ENCODE data around the gene RUNX3.
"Not testable (repeated sequence)": the region's sequence is repeated elsewhere in the genome, so short reads cannot be mapped to it uniquely, and the experiment has no call there.

The RUNX3 gene

DNA sequence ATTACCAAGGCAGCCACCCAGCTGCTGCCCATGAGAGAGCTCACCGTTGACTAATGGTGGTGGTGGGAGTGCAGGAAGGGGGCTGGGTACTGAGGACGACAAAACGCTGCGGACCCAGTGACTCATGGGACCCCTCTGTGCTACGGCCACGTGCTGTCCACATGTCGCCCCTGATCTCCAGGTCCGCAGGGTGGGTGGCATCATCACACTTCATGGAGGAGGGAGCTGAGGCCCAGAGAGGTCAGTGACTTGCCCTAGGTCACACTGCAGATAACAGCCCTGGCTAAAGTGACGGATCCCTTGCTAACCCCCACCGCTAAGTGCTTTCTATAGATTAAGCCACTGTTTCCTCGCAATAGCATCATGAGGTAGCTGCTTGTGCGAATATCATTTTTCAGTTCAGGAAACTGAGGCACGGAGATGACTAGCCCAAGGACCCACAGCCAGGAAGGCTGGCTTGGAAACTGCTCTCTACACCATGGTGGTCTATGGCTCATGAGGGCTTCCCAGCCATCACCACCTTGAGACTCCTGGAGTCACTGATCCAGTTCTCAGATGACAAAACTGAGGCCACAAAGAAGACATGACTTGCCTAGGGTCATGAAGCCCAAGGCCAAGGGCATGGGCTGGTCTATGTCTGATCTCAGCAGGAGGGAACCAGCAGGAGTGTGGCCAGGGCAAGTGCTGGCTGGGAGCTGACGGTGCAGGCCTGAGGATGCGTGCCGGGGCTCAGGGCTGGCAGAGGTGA is 12.6 kb downstream of the RUNX3 start:
- no peak for DNase-seq (ENCODE audit: low read depth, low spot score)

DNA sequence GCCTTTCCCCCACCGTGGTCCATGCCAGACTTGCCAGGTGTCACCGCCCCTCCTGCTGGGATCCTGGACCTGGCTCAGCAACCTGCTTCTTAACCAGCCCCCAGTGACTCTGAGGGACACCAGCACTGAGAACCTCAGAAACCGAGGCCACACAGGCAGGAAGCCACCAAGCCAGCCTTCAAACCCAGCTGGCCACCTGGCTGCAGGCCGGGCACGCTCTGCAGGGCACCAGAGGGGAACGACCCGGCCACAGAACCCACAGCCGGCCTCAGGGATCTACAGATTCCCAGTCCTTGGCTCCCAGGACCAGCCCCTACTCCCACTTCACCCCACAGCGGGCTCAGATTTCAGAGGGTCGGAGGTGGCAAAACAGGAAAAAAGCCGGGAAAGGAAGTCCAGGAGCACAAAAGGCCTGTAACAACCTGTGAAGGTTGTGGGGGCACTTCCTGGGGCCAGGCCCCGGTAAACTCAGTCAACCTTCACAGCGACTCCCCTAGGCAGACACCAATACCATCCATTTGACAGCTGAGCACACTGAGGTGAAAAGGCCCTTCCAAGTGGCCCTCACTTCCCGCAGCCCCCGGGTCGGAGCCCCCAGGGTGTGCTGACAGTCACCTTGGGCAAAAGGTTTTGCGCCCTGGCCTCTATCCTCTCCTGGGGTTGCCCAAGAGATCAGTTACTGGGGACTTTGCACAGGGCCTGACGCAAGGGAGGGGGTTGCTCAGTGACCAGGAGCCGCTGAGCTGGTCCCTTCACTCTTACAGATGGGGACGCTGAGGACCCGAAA is 14.1 kb downstream of the RUNX3 start:
- DNase-seq (ENCODE audit: low read depth, low spot score): no peak
- H3K27ac ChIP-seq: no peak overlapping the region

More for the DNA sequence above, 12.6 kb downstream of the RUNX3 start:
- no peak overlapping the region for H3K27ac ChIP-seq

DNA sequence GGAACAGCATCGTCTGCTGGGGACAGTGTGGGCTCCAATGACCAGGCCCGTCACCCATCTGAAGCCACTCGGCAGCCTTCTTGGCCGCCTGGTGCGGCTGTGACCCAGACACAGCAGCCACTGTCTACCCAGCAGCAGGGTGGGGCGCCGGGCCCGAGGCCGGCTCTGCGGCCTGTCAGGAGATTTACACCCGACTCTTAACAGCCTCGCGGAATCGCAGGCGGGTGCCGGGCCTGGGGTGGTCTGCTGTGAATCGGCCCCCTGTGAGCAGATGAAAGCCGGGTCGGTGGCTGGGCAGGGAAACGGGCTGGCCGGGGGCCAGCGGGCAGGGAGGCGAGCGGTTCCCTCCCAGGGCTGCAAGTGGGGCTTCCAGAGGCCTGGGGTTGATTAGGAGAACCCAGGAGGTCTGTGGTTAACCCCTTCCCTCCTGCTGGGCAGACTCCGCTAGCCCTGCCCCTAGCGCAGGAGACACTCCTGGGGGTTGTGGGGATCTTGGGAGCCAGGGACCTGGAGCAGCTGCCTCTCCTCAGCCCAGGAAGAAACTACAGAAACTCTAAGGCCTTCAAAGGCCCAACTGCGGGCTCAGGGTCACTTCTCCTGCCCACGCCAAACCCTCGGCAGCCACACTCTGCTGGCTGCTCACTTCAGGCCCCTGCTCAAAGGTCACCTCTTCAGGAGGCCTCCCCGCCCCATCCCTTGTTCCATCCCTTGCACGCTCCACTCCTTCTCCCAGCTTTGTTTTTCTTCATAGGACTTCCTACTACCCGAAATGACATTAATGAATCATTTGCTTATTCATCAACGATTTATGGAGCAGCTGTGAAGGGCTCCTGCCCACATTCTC is 15.6 kb downstream of the RUNX3 start:
- H3K27ac ChIP-seq: no peak overlapping the region
- DNase-seq (ENCODE audit: low read depth, low spot score): no peak

DNA sequence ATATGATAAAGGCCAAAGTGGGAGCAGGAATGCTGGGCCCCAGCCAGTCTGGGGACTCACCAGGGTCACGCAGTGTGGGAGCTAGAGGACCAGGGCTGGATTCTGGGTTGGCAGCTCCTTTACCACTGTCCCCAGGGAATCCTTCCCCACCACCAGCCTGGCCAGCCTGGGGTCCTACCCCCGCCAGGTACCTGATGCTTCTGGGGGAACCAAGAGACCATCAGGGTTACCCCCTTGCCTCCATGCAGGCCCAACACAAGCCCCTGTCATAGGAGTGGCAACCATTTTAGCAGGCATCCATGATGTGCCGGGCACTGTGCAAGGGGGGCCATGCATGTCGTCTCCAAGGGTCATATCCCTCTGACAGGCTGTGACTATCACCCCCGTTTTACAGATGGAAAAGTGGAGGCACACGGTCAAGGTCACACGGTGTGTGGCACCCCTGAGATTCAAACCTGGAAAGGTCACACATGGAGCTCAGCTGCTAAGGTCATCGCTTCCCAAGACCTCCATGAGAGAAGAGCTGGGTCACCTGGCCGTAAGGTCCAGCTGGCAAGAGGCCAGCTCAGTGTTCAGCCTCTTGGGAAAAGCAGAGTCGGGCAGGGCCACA is 16.4 kb downstream of the RUNX3 start:
- no peak for DNase-seq (ENCODE audit: low read depth, low spot score)
- no peak overlapping the region for H3K27ac ChIP-seq

DNA sequence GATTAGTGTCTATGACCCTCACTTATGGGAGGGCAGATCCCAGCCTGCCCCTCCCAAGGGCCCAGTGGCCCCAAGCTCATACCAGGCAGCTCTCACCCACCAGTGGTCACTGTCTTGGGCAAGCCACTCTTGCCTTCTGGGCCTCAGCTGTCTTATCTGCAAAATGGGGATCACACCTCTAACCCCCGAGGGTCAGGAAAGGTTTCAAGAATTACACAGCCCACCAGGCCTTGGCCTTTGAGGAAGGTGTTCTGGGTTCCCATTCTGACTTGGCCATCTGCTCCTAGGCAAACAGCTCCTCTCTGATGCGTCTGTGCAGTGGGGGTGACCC is 16.8 kb downstream of the RUNX3 start:
- H3K27ac ChIP-seq: no peak overlapping the region

DNA sequence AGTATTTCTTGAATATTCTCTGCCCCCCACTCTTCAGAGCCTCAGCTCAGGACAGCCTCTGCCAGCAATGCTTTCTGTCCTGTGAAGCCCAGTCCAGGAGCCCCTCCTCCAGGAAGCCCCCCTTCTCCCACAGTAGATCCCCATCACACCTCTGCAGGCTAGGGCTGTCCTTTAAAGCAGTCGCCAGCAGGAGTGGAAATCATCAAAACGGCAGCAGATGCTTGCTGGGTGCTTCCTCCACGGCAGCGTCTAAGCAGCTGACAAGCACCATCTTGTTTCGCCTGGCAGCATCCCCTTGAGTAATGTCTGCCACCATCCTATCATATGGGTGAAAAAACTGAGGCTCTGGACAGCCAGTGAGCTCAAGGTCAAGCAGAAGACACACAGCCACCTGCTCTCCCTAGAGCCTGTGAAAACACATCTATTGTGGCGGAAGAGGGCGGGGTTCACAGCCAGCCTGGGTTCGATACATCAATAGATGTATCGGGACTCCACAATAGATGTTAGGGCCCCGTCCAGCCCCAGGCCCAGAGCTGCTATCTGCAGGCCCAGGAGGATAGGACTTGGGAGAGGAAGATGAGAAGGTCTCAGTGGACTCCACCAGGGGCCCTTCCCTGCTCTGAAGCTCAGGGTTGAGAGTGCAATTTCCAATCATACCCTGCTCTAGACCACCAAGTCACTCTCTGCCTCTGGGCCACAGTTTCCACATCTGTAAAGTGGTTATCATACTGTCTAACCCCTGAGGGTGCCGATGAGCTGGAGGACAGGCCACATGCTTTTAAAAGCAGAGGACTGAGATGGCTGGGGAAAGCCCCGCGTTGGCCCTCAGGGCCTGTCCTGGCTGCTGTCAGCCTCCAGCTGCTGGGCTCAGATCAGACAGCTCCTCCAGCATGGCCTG is 17.5 kb downstream of the RUNX3 start:
- no peak for DNase-seq (ENCODE audit: low read depth, low spot score)
- no peak overlapping the region for H3K27ac ChIP-seq

More for the DNA sequence above, 16.8 kb downstream of the RUNX3 start:
- DNase-seq (ENCODE audit: low read depth, low spot score): no peak

DNA sequence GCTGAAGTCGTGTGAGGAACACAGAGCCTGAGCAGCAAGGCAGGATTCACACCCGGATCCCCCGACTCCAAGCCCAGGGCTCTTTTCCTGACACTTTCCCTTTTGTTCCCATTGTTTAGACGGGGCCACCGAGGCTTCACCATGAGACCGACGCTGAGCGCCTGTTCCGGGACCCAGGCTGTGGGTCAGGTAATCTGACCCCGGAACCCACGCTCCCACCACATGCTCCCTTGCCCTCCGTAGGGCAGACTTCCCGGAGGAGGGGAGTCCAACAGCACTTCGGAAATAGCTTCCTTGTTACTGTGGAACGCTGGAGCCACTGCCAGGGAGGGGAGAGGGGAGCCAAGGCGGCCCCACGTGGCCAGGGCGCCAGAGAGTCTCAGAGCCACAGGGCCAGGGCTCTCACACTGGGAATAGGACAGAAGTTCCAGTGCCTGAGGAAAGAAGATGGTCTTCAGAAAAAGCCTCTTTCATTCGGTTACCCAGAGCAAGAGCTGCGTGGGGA is 18.4 kb downstream of the RUNX3 start:
- H3K27ac ChIP-seq: no peak overlapping the region

DNA sequence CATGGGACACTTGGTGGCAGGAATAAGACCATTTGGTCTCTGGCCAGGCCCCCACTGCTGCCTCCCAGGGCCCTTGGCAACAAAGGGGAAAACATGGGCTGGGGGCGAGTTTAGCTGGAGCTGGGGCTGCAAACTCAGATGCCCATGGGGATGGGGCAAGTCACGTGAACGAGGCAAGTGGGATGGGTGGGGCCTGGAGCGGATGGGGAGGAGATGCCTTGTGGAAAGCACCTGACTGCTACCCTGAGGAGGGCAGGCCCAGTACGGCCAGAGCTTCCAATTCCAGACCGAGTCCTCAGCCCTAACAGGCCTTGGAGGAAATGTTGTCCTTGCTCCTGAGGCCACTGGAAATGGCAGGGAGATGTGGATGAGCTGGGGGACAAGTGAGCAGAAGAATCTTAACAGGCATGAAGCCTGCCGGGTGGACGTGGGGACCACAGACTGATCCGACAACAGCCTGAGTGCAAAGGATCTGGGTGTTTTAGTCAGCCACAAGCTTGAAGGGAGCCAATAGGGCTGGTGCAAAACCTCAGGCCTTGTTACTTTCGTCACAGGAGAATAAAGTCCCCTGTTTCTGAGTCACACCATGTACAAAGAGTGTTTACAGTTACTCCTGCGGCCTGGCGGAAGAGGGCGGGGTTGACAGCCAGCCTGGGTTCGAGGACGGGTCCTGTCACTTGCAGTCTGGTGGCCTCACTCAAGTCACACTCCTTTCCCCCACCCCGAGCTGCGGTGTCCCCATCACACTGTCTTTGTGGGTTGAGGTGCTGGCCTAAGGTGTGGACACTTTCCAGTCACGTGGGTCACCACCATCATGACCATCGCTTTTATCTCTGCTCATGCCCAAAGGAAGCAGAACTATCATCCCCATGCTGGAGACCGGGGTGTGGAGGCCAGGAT is 19.1 kb downstream of the RUNX3 start:
- H3K27ac ChIP-seq: no peak overlapping the region
- no peak for DNase-seq (ENCODE audit: low read depth, low spot score)

More for the DNA sequence above, 18.4 kb downstream of the RUNX3 start:
- no peak for DNase-seq (ENCODE audit: low read depth, low spot score)

DNA sequence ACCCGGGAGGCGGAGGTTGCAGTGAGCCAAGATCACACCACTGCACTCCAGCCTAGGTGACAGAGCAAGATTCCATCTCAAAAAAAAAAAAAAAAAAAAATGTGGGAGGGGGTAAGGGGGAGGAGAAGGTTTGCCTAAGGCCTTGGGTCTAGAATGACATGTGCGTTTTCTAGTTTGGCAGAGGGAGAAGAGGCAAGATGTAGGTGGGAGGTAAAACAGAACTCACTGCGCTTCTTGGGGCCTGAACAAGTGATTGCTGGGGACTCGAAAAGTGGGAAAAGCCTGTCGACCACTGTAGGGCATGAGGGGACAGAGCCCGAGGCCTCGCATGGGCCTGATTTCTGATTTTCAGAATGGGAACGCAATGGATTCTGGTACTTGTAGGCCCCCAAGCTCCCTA is 19.9 kb downstream of the RUNX3 start:
- DNase-seq (ENCODE audit: low read depth, low spot score): no peak
- H3K27ac ChIP-seq: no peak overlapping the region

DNA sequence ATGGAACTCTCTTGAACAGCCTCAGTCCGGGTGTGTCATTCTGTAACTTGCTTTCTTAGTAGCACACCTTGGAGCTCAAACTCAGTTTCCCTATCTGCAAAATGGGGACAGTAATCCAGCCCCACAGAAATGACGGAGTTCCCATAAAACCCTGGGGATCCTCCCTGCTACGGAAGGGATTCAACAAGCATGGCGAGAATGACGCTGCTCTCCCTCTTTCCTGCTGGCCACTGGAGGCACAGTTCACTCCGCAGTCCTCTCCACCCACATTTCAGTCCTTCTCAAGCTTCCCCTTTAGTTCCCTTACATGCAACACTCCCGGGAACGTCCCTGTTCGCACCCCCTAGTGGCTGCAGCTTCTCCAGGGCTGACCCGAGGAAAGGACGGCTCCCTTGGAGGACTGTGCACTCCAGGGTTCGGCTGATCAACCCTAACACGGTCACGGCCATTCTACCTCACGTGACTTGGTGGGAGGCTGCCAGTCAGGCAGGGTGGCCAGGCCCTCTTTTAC is 20.6 kb downstream of the RUNX3 start:
- no peak for DNase-seq (ENCODE audit: low read depth, low spot score)
- H3K27ac ChIP-seq: no peak overlapping the region

DNA sequence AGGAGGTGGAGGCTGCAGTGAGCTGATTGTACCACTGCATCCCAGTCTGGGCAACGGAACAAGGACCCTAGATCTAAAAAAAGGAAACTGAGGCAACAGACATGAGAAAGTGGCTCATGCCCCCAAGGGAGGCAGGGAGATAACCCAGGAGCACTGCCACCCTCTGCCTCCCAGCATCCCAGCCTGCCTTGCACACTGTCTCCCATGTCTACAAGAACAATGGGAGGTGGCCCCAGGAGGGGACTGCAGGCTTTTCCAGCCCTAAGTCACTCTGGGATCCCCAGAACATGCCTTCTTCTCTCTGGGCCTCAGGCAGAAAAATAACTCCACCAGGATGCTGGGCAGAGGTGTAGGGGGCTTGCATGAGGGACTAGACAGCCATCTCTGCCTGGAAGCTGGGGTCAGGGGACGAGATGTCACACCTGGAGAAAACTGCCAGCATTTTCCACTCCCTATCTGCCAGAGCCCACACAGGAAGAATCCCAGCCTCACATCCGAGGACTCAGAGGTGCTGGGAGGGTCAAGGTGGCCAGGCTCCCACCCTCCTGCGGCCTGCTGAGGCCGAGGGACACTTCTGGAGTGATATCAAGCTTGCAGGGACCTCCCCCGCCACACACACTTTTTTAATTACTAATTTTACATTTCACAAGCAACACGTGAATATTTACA is 21.4 kb downstream of the RUNX3 start:
- no peak overlapping the region for H3K27ac ChIP-seq

DNA sequence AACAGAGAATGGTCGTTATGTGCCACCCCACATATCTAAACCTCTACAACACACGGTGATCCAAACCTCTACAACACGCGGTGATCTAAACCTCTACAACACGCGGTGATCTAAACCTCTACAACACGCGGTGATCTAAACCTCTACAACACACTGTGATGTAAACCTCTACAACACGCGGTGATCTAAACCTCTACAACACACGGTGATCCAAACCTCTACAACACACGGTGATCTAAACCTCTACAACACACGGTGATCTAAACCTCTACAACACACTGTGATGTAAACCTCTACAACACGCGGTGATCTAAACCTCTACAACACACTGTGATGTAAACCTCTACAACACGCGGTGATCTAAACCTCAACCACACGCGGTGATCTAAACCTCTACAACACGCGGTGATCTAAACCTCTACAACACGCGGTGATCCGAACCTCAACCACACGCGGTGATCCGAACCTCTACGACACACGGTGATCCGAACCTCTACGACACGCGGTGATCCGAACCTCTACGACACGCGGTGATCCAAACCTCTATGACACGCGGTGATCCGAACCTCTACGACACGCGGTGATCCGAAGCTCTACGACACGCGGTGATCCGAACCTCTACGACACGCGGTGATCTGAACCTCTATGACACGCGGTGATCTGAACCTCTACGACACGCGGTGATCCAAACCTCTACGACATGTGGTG is 22.3 kb downstream of the RUNX3 start:
- H3K27ac ChIP-seq; DNase-seq (ENCODE audit: low read depth, low spot score): not testable (repeated sequence)

More for the DNA sequence above, 21.4 kb downstream of the RUNX3 start:
- DNase-seq (ENCODE audit: low read depth, low spot score): no peak

DNA sequence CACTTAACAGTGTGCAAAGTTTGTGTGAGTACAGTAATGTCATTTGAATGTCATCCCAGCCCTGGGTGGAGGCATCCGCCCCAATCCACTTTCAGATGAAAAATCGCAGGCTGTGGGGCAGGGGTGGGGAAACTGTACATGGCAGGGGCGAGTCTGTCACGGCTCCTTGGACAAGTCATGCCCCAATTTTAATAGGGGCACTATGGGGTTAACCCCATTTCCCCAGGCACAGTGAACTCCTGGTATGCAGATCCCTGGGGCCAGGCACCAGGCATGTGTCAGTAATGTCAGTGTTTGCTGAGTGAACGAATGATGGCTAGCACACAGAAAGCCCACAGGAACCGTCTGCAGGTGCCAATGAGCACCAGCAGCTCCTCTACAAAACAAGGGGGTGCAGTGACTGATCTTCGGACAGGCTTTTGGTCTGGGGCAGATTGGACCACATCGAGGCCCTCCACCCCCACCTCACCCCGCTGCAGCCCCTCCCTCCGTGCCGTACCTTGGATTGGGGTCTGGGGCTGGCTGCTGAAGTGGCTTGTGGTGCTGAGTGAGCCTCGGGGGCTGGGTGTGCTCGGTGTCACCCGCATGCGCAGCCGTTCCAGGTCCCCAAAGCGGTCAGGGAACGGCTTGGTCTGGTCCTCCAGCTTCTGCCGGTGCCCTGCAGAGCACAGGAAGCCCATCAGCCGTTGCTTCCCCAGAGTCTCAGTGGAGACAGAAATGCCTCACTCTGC is 23.2 kb downstream of the RUNX3 start:
- no peak for DNase-seq (ENCODE audit: low read depth, low spot score)
- H3K27ac ChIP-seq: no peak overlapping the region

DNA sequence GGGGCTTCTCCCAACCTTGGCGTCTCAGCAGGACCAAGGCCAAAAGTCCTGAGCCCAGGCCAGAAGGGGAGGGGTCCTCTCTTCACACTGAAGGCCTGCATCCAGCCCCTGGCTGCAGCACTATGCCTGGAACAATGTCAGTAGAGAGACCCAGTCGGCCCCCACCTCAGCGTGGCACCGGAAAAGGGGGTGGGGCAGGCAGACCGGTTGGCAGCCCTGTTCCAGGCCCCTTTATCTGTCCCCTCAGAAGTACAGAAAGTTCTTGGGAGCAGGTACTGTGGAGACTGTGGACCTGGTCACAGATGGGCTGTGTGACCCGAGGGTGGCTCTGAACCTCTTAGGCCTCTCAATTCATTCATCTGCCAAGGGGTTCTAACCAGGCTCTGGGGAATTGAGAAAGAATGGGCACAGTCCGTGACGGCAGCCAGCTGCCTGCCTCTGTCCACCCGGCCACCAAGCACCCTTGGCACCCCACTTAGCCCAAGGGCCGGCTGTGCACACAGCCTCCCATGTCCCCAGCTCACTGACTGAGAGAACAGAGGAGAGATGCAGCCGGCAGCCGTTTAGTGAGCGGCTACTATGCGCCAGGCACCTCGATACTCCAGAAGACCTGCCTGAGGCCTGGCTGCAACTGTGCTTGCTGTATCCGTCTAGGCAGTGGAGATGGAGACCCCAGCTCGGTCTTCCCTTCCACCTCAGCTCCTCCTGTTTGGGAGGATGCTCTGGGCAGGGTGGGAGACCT is 23.9 kb downstream of the RUNX3 start:
- no peak for DNase-seq (ENCODE audit: low read depth, low spot score)
- no peak overlapping the region for H3K27ac ChIP-seq

DNA sequence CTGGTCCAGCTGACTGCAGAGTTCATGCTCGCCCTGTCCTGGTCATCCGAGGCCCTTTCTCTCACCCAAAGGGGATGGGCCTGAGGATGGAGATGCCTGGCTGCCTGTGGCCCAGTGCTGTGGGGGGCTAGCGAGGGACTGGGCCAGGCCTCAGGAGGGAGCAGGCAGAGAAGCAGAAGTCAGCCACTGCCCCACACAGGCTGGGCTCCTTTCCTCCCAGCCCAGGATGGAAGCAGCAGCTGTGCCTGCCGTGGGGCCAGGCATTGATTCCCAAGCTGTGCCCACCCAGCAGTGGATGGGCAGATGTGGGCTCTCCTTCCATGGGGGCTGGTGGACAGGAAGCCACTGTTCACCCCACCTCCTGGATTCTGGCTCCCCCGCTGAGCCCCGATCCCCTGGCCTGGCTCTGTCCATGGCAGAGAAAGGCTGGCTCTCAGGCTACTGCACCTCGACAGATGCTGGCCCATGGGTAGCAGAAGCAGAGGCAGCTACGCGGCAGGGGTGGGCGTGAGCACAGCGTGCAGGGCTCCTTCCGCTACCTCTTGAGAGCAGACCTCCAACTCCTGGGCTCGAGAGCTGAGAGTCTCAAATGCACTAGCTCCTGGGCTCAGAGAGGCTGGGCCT is 24.6 kb downstream of the RUNX3 start:
- DNase-seq (ENCODE audit: low read depth, low spot score): no peak
- H3K27ac ChIP-seq: no peak overlapping the region

All from epithelial cell of prostate (primary cell).